ENCODE results near the gene SPSB4. TPM values are rescaled to one million over a fixed set of nuclear protein-coding genes. Genes with fewer than 3 reads are reported as not detected.
A peak's percentile ranks its signal among the peaks of the same experiment; 100 is the strongest.

Gene SPSB4
- total and polyA plus RNA-seq, 2 of the 13 experiments (the other 11 are each of a cell fraction or from before 2014, with no cell fraction given) = not detected

GRCh38 chr3:141178026-141178425 is 126.9 kb downstream of the SPSB4 start:
- ATAC-seq = no peak
- WGBS (ENCODE audit: low lambda C conversion rate) = 35% methylated on average over 3 of the region's 3 CpGs
- H3K27me3 ChIP-seq (ENCODE audit: control insufficient read depth in 1 of 2, insufficient read depth in 2 of 2, low read length in 2 of 2) = no peaks in the 10 kb centered on the region
- no peaks in the 10 kb centered on the region for H3K79me2 ChIP-seq (ENCODE audit: insufficient read depth, low read length)
- no TSS peak for BruUV-seq (replicated peaks)
- TF ChIP-seq ZSCAN22 (CRISPR knock-in tag; IDR thresholded peaks at IDR 0.05) (no peak), ZNF292 (CRISPR knock-in tag; IDR thresholded peaks at IDR 0.05; ENCODE audit: borderline replicate concordance, low read depth) (no peak), CREB1 (IDR thresholded peaks at IDR 0.05) (peak; percentile 70), CREB1 (CRISPR knock-in tag; IDR thresholded peaks at IDR 0.05) (no peak)
- no peak overlapping the region for H3K4me3 ChIP-seq (replicated peaks in 1 of 3; ENCODE audit: insufficient read depth in 1 of 3, low read depth in 2 of 3, low read length in 3 of 3)
- in situ Hi-C loops (cut with HindIII; ENCODE audit: extremely low pct_ligation_motif_present, low pct_unique_long_range_greater_than_20kb) = no loop called here
- H4K20me1 ChIP-seq (ENCODE audit: insufficient read depth, low read length) = no peaks in the 10 kb centered on the region
- intact Hi-C loops (cut with micrococcal nuclease; ENCODE audit: unreplicated experiment) = no loop called here
- H3K4me1 ChIP-seq (ENCODE audit: insufficient read depth, low read length) = no peaks in the 10 kb centered on the region
- H3K4me2 ChIP-seq (ENCODE audit: low read depth, low read length) = no peak overlapping the region
- no peak overlapping the region for H3K27ac ChIP-seq (ENCODE audit: extremely low read length, insufficient read depth, low read length)
- ChIA-PET CTCF (ENCODE audit: low intra/inter-chr PET ratio, low total read pairs) (no interaction called here), POLR2A (no interaction called here)
- no peaks in the 10 kb centered on the region for H3K9me3 ChIP-seq (ENCODE audit: low read length)
- no peaks in the 10 kb centered on the region for H3K36me3 ChIP-seq (replicated peaks in 1 of 2; ENCODE audit: control insufficient read depth in 1 of 2, insufficient read depth in 2 of 2, low read length in 2 of 2)
- H2AFZ ChIP-seq (ENCODE audit: low read length) = no peak overlapping the region
- no peak for FAIRE-seq
- DNase-seq (ENCODE audit: low spot score) = no peak
- H3K9ac ChIP-seq (ENCODE audit: insufficient read depth, low read depth, low read length) = no peak overlapping the region

GRCh38 chr3:141178551-141178950 is 127.4 kb downstream of the SPSB4 start:
- Histone ChIP-seq H3K79me2 (ENCODE audit: insufficient read depth, low read length) (no peaks in the 10 kb centered on the region), H3K36me3 (replicated peaks in 1 of 2; ENCODE audit: control insufficient read depth in 1 of 2, insufficient read depth in 2 of 2, low read length in 2 of 2) (no peaks in the 10 kb centered on the region), H3K4me2 (ENCODE audit: low read depth, low read length) (no peak overlapping the region), H3K9me3 (ENCODE audit: low read length) (no peaks in the 10 kb centered on the region), H3K4me1 (ENCODE audit: insufficient read depth, low read length) (no peaks in the 10 kb centered on the region), H2AFZ (ENCODE audit: low read length) (no peak overlapping the region), H4K20me1 (ENCODE audit: insufficient read depth, low read length) (no peaks in the 10 kb centered on the region), H3K27me3 (ENCODE audit: control insufficient read depth in 1 of 2, insufficient read depth in 2 of 2, low read length in 2 of 2) (no peaks in the 10 kb centered on the region), H3K9ac (ENCODE audit: insufficient read depth, low read depth, low read length) (no peak overlapping the region), H3K27ac (ENCODE audit: extremely low read length, insufficient read depth, low read length) (no peak overlapping the region), H3K4me3 (replicated peaks in 1 of 3; ENCODE audit: insufficient read depth in 1 of 3, low read depth in 2 of 3, low read length in 3 of 3) (no peak overlapping the region)
- intact Hi-C loops (cut with micrococcal nuclease; ENCODE audit: unreplicated experiment) = no loop called here
- in situ Hi-C loops (cut with HindIII; ENCODE audit: extremely low pct_ligation_motif_present, low pct_unique_long_range_greater_than_20kb) = no loop called here
- WGBS (ENCODE audit: low lambda C conversion rate) = 0% methylated on average over 4 of the region's 4 CpGs
- BruUV-seq (replicated peaks) = no TSS peak
- CTCF ChIA-PET (ENCODE audit: low intra/inter-chr PET ratio, low total read pairs) = no interaction called here
- POLR2A ChIA-PET = no interaction called here
- no peak for ATAC-seq
- no peak for DNase-seq (ENCODE audit: low spot score)
- no peak for FAIRE-seq
- TF ChIP-seq TCF12 (IDR thresholded peaks at IDR 0.05) = no peak
- TF ChIP-seq TCF12 (CRISPR knock-in tag; IDR thresholded peaks at IDR 0.05) = no peak
- TF ChIP-seq ZNF569 (CRISPR knock-in tag; IDR thresholded peaks at IDR 0.05; ENCODE audit: borderline replicate concordance) = no peak
- TF ChIP-seq, protein P1, sequence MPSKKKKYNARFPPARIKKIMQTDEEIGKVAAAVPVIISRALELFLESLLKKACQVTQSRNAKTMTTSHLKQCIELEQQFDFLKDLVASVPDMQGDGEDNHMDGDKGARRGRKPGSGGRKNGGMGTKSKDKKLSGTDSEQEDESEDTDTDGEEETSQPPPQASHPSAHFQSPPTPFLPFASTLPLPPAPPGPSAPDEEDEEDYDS (CRISPR knock-in tag; IDR thresholded peaks at IDR 0.05) = no peak
- no peak for TF ChIP-seq PCBP1 (IDR thresholded peaks at IDR 0.05; ENCODE audit: borderline replicate concordance, low read depth, low read length)
- TF ChIP-seq, protein P2, sequence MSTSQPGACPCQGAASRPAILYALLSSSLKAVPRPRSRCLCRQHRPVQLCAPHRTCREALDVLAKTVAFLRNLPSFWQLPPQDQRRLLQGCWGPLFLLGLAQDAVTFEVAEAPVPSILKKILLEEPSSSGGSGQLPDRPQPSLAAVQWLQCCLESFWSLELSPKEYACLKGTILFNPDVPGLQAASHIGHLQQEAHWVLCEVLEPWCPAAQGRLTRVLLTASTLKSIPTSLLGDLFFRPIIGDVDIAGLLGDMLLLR (CRISPR knock-in tag; IDR thresholded peaks at IDR 0.05) = no peak
- TF ChIP-seq JARID2 (CRISPR knock-in tag; IDR thresholded peaks at IDR 0.05; ENCODE audit: insufficient replicate concordance) = no peak
- TF ChIP-seq HNF4G (IDR thresholded peaks at IDR 0.05; ENCODE audit: borderline replicate concordance, low read depth, low read length) = no peak
- no peak for TF ChIP-seq HNF4G (CRISPR knock-in tag; IDR thresholded peaks at IDR 0.05; ENCODE audit: borderline replicate concordance, low read depth)
- no peak for TF ChIP-seq NR1H2 (CRISPR knock-in tag; IDR thresholded peaks at IDR 0.05; ENCODE audit: borderline replicate concordance, low read depth)
- TF ChIP-seq ZKSCAN8 (CRISPR knock-in tag; IDR thresholded peaks at IDR 0.05; ENCODE audit: borderline replicate concordance) = no peak
- TF ChIP-seq KLF16 (CRISPR knock-in tag; IDR thresholded peaks at IDR 0.05) = no peak
- TF ChIP-seq, protein P3, sequence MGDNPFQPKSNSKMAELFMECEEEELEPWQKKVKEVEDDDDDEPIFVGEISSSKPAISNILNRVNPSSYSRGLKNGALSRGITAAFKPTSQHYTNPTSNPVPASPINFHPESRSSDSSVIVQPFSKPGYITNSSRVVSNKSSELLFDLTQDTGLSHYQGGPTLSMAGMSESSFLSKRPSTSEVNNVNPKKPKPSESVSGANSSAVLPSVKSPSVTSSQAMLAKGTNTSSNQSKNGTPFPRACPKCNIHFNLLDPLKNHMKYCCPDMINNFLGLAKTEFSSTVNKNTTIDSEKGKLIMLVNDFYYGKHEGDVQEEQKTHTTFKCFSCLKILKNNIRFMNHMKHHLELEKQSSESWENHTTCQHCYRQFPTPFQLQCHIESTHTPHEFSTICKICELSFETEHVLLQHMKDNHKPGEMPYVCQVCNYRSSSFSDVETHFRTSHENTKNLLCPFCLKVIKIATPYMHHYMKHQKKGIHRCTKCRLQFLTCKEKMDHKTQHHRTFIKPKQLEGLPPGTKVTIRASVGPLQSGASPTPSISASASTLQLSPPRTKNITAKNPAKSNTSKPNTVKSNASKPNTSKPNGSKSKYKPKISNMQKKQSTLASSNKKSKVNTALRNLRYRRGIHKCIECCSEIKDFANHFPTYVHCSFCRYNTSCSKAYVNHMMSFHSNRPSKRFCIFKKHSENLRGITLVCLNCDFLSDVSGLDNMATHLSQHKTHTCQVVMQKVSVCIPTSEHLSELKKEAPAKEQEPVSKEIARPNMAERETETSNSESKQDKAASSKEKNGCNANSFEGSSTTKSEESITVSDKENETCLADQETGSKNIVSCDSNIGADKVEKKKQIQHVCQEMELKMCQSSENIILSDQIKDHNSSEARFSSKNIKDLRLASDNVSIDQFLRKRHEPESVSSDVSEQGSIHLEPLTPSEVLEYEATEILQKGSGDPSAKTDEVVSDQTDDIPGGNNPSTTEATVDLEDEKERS (CRISPR knock-in tag; IDR thresholded peaks at IDR 0.05) = no peak
